NCI-H446 treated with DMSO at 0.1 percent for 48 hours (cell line): ENCODE data around the gene RASGRF1.
"Not testable (repeated sequence)": the region's sequence is repeated elsewhere in the genome, so short reads cannot be mapped to it uniquely, and the experiment has no call there.

Experiments
- DNase-seq: peaks from one replicate; lab custom pipeline; 2025; lab: John Stamatoyannopoulos, UW

Gene RASGRF1

DNA sequence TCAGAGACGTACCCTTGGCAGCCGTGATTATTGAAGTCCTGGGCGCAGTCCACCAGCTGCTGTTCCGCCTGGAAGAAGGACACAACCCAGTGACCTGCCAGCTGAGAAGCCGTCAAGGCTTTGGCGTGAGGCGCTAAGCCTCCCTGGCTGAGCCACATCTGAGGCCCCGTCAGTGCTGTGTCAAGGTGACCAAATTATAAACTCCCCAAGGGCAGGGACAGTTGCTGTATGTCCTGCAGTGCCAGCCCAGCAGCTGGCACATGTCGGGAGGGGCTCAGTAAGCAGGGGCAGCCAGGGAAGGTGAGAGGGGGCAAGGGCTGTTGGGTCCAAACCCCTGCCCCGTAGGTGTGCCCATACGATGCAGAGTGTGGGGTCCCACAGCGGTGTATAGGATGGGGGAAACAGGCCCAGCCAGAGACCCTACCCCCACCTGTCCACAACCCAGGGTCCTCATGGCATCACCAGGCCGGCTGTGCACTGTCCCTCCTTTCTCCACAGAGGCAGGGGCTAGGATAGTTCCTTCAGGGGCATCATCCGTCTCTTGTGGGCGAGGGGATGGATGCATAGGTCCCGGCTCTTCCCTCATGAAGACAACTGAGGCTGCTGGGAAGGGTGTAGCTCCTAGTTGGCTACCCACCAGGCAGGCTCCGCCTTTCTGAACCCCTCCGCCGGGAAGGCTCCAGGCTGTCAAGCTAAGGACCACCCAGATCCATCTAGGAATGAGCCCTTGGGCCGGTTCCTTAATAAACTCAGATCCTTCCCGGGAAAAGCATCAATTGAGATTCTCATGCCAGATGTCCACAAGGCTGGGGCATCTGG is 158.9 kb downstream of the RASGRF1 start:
- no peak for DNase-seq

DNA sequence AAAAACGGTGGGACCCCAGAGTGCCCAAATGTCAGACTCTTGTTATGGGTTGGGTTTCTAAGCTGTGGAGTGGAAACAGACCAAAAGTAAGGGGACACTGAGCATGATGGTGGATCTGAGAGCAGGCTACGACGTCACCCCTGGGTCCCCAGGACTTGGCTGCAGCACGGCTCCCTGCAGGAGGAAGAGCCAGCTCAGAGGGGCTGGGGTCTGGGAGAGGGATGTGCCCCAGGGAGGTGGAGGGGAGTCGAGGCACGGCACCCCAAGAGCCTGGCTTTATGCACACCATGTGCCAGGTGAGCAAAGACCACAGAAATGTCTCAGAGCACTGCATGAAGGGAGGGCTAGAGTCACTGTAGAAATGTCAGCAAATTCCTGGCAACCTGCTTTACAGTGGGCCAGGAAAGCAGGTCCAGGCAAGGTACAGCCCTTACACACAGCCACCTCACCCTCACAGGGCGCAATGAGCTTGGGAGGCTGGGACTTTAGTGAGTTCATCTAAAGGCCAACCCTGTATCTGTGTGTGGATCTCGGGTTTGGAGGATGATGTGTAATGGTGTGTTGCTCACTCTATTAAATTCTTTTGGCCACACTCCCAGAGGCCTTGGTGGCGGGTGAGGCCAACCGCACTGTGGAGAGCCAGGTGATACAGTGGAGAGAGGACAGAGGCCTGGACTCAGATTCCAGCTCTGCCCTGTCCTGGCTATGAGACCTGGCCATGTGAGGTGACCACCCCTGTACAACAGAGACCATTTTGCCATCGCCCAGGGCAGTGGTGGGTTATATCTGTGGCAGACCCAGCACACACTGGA is 159.8 kb downstream of the RASGRF1 start:
- no peak for DNase-seq

- no peak for DNase-seq
Measured at GRCh38 chr15:78929536-78930264, 160.9 kb downstream of the RASGRF1 start.

DNA sequence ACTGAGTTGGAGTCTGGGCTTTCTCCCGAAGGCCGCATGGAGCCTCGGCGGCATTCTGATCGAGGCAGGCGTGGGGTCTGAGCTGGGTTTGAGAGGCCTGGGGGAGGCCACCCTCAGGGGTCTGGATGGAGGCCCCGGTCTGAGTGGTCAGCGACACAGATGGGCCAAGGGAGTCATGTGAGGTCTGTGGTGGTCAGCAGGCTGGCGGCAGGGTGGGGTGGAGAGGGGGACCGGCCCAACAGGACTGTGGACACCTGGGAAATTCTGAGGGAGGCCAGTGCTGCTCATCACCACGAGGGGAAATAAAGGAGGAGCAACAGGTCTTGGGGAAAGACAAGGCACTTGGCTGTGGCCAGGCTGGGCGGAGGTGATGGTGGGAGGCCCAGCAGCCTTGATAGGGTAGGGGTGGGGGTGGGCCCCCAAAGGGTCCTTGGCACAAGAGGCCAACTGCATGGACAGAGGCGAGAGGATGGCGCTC is 161.9 kb downstream of the RASGRF1 start:
- DNase-seq, result no peak

DNA sequence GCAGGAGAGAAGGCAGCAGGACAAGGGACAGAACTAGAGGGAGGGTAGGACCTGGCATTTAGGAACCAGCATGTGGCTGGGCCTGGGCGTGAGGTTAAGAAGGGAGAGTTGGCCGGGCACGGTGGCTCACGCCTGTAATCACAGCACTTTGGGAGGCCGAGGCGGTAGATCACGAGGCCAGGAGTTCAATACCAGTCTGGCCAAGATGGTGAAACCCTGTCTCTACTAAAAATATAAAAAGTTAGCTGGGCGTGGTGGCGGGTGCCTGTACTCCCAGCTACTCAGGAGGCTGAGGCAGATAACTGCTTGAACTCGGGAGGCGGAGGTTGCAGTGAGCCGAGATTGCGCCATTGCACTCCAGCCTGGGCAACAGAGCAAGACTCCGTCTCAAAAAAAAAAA is 162.4 kb downstream of the RASGRF1 start:
- DNase-seq, result not testable (repeated sequence)

DNA sequence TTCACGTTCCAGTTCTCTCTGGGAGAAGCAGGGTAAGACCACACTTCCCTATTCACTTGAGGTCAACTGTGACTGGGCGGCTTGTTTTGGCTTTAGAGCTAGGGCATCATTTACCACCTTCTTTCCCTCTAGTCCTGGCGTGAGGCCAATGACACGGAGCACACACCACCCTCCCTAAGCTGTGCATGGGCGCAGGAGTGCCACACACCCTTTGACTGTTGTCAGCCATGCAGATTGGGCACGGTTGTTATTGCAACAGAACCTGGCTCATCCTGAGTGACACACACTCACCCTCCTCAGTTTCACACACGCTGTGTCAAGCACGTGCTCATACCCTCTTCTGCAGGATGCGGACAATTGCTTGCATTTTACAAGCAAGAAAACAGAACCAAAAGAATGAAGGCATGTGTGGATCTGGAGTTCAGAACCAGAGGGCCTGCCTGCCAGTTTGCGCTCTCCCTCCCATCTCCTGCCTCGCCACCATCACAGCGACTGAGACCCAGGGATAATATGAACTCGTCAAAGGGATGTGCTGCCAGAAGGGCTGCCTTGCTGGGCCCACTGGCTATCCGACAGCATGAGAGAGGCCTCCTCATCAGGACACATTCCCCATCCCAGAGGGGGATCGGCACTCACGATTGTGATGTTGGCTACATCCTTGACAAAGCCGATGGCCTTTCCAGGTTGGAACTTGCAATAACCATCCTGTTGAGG is 163.3 kb downstream of the RASGRF1 start:
- no peak for DNase-seq

DNA sequence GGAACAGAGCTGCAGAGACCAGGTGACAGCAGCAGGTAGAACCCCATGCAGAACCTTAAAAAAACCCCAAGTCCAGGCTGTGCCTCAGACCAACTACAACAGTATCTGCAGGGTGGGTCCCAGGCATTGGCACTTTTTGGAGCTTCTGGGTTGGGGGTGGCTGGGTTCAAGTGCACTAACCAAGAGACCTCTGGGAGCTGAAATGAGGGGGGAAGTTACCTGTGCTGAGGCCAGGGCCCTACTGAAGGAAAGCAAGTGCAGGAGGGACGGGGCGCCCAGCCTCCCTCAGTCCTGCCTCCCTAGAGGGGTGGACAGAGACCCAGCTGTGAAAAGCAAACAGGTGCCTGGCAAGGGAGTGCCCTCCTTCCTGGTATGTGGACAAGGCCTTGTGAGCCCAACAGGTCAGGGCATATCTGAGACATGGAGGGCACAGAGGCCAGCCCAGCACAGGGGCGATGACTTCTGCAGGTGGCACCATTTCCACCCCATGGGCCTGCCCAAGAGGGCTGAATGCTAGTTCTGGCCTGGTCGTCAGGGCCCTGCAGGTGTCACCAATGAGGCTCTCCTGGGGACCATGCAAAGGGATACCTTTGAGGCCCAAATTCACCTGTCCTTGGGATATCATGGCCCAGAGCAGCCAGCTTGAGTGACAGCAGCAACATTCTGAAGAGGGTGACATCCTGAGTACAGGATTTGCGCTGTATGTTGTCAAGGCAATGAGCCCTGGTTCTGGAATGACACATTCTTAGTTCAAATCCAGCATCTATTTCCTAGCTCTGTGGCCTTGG is 164.4 kb downstream of the RASGRF1 start:
- DNase-seq, result no peak

DNA sequence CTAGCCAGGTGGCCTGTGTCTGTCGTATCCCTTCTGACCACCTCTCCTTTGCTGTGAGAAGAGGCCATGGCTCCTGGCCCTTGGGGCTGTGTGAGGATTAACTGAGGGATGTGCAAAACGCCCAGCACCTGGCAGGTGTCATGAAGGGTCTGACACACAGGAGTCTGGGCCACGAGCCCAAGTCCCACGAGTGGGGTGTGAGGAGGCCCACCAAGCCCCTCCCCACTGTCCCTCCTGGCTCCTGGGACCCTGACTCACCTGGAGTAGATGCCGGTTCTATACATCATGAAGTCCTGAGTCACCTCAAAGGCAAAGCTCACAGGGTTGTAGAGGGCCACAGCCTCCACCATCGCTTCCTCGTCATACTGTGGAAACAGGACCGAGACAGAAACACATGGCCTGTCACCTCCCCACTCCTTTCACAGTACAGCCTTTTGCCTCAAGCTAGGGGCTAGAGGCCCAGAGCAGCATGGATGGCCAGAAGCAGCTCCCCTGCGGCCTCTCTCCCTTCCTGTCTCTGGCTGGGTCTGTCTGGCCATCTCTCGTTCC is 165.4 kb downstream of the RASGRF1 start:
- no peak for DNase-seq

DNA sequence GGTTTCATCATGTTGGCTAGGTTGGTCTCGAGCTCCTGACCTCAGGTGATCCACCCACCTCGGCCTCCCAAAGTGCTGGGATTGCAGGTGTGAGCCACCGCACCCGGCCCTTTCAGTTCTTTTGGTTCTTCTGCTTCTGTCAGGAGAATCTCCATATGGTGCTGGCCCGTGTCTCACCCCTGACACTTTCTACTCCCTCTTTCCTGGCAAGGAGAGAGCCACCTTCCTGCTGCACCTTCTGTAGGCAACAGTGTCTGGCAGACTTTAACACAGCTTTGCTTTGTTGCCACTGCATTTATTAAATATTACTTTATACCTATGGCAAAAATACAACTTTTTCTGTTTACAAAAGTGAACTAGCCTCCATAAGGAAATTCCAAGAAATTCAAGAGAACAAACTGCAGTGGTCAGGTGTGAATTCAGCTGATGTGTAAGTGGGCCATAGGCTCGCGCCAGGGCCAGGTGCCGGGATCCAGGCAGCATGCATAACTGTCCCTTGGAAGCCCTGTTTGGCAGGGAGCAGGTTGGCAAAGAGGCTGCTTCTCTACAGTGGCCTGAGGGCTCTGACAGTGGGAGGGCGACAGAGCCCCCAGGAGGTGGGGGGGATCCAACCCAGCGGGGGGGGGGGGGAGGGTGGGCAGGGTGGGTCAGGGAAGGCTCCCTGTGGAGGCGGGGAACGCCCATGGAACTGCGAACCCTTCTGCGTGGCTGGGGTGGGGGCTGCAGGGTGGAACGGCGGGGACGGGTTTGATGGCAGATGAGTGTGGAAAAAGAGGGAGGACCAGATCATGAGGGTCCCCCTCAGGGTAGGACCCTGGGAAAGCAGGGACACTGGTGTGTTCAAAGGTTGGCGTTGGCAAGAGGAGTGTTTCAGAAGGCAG is 166.9 kb downstream of the RASGRF1 start:
- no peak for DNase-seq

DNA sequence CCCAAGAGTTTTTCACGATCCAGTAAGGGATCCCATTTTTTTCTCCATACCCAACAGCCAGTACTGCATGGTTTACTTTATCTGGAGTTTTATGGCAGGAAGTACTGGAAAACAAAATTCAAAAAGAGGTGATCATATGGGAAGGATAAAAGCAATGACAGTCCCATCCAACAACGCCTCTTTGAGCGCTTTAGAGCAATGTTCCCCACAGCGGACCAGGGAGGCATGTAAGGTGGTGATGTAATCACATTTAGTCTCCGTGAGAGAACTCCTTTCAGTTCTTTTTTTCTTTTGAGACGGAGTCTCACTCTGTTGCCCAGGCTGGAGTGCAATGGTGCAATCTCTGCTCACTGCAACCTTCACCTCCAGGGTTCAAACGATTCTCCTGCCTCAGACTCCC is 167.6 kb downstream of the RASGRF1 start:
- DNase-seq, result no peak

- DNase-seq, result no peak
Measured at GRCh38 chr15:78922527-78922926, 168.1 kb downstream of the RASGRF1 start.

GRCh38 chr15:78921940-78922339 is 168.6 kb downstream of the RASGRF1 start:
- no peak for DNase-seq

DNA sequence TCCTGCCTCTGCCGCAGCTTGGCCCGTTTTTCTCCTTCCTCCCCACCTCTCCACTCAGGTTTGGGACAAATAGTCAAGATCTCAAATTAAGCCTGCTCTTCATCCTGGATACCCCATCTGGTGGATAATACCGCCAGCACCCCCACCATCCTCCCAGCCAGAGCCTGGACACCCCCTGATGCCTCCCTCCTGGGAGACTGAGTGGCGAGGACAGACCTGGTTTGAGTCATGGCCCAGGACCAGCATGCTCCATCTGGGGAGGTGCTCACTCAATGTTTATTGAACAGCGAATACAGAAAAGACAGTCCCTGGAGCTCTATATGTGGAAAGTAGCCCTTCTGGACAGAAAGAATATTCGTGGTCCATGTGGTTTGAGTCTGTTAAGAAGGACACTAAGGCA is 169.1 kb downstream of the RASGRF1 start:
- DNase-seq, result no peak

GRCh38 chr15:78917888-78918287 is 172.7 kb downstream of the RASGRF1 start:
- no peak for DNase-seq

GRCh38 chr15:78916088-78916487 is 174.5 kb downstream of the RASGRF1 start:
- DNase-seq, result no peak

- no peak for DNase-seq
Measured at GRCh38 chr15:78915341-78916087, 175.1 kb downstream of the RASGRF1 start.

DNA sequence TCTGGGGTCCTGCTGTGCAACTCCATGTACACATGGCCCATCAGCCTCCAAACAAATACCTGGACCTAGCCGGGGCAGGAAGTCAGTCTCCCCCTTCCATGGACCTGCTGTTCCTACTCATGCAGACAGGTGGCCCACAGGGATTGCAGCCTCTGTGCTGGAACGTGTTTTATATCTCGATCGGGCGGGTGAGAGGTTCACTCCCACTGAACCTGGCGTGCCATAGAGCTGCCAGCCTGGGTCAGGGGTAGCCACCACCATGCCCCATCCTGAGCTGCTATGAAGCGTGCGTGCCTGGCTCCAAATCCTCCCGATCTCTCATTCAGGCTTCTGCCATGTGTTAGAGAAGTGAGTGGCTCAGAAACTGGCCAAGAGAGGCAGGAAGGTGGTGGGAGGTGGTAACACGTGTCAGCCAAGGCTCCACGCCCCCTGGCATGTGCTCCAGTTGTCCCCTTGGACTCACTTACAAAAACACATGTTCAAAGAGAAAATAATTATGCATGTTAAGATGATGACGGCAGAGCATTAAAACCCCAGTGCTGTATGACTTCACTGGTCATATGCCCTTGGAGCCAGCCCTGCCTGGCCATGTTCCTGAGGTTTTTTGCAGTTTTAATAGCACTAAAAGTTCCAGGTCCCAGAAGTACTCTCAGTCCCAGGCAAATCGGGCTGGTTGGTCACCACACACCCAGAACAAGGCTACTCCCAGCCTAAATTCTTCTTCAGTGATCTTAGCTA is 176.4 kb downstream of the RASGRF1 start:
- DNase-seq, result no peak

DNA sequence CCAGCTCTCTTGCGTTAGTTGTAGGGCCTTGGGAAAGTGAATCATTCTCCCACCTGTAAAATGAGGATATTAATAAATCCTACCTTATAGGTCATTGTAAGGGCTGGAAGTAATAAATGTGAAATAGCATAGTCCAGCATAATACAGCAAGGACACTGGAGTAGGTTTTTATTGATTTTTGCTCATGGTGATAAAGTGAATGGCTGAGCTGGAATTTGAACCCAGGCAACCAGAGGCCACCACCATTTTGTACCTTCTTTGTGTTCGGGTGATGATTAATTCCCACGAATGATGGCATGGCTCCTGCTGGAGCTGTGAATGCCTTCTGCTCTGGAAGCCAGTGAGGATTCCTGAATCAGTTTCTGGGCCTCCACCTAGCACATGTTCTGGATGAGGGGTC is 177.6 kb downstream of the RASGRF1 start:
- DNase-seq, result no peak
